SU-DHL-6 (cell line): ENCODE data around the gene CIAO3.

Source experiments
- H2AFZ ChIP-seq: fragments of 200-600 bp; sonication (generic); 2 replicates; pipeline ENCODE4 v1.6.1; 2014; ENCODE audit warnings: low read depth, mild to moderate bottlenecking, moderate library complexity, mixed read lengths, antibody characterized with exemption, low read length; ENCODE audit not compliant: severe bottlenecking
- H3F3A ChIP-seq: fragments of 200-600 bp; shearing (Covaris generic); 2 replicates; pipeline ENCODE4 v1.6.0; 2016; ENCODE audit warnings: antibody characterized with exemption, mild to moderate bottlenecking; ENCODE audit not compliant: insufficient read depth
- H3K27ac ChIP-seq: fragments of 200-600 bp; sonication (generic); 2 replicates; pipeline ENCODE4 v1.5.1; 2016; ENCODE audit warnings: low read depth, mild to moderate bottlenecking, low read length, moderate library complexity, mixed read lengths
- H3K27me3 ChIP-seq: fragments of 200-600 bp; sonication (generic), shearing (Covaris generic); 2 replicates; pipeline ENCODE4 v1.6.0; 2014; ENCODE audit warnings: mild to moderate bottlenecking, low read length
- H3K36me3 ChIP-seq: fragments of 200-600 bp; sonication (generic); 2 replicates; pipeline ENCODE4 v1.6.1; 2014; ENCODE audit warnings: mild to moderate bottlenecking, low read length, mixed read lengths
- H3K4me2 ChIP-seq: fragments of 300-600, 200-600 bp; shearing (Covaris generic), sonication (generic); 2 replicates; pipeline ENCODE4 v1.6.0; 2014; ENCODE audit warnings: low read length, low read depth, mild to moderate bottlenecking; ENCODE audit not compliant: poor library complexity, severe bottlenecking
- H3K4me3 ChIP-seq: fragments of 200-600 bp; sonication (generic); 2 replicates; pipeline ENCODE4 v1.5.1; 2014; ENCODE audit warnings: antibody characterized with exemption, low read length, mild to moderate bottlenecking, mixed read lengths; ENCODE audit not compliant: insufficient read depth, poor library complexity, severe bottlenecking
- H3K79me2 ChIP-seq: fragments of 200-600 bp; sonication (generic); 2 replicates; pipeline ENCODE4 v1.6.1; 2014; ENCODE audit warnings: mild to moderate bottlenecking, low read length, moderate library complexity; ENCODE audit not compliant: insufficient read depth
- H3K9ac ChIP-seq: fragments of 200-600 bp; sonication (generic); 2 replicates; pipeline ENCODE4 v1.7.0; 2014; ENCODE audit warnings: mild to moderate bottlenecking, low read length
- H3K9me2 ChIP-seq: fragments of 200-600 bp; sonication (generic); replicated peaks from 2 replicates; pipeline ENCODE4 v1.6.1; 2014; ENCODE audit warnings: low read length; ENCODE audit not compliant: insufficient read depth
- H3K9me3 ChIP-seq: fragments of 200-600 bp; sonication (generic); 2 replicates; pipeline ENCODE4 v1.6.1; 2014; ENCODE audit warnings: low read length, mixed read lengths; ENCODE audit not compliant: insufficient read depth
- H4K20me1 ChIP-seq: fragments of 200-600 bp; sonication (generic); 2 replicates; pipeline ENCODE4 v1.6.1; 2014; ENCODE audit warnings: low read depth, mild to moderate bottlenecking, antibody characterized with exemption, low read length, moderate library complexity, mixed read lengths
- EZH2phosphoT487 ChIP-seq: fragments of 200-600 bp; sonication (generic), shearing (Covaris generic); conservative IDR thresholded peaks from 2 replicates; pipeline ENCODE4 v1.6.1; 2018; ENCODE audit warnings: mild to moderate bottlenecking, antibody characterized with exemption, low read length, moderate library complexity, mixed read lengths
- TF ChIP-seq, protein P1 (sequence below): fragments of 200-600 bp; sonication (generic); IDR thresholded peaks from one replicate; pipeline ENCODE4 v1.5.1; 2017; ENCODE audit warnings: antibody characterized with exemption, mild to moderate bottlenecking, low read length, moderate library complexity; ENCODE audit not compliant: insufficient read depth, poor library complexity, severe bottlenecking

The CIAO3 gene

DNA sequence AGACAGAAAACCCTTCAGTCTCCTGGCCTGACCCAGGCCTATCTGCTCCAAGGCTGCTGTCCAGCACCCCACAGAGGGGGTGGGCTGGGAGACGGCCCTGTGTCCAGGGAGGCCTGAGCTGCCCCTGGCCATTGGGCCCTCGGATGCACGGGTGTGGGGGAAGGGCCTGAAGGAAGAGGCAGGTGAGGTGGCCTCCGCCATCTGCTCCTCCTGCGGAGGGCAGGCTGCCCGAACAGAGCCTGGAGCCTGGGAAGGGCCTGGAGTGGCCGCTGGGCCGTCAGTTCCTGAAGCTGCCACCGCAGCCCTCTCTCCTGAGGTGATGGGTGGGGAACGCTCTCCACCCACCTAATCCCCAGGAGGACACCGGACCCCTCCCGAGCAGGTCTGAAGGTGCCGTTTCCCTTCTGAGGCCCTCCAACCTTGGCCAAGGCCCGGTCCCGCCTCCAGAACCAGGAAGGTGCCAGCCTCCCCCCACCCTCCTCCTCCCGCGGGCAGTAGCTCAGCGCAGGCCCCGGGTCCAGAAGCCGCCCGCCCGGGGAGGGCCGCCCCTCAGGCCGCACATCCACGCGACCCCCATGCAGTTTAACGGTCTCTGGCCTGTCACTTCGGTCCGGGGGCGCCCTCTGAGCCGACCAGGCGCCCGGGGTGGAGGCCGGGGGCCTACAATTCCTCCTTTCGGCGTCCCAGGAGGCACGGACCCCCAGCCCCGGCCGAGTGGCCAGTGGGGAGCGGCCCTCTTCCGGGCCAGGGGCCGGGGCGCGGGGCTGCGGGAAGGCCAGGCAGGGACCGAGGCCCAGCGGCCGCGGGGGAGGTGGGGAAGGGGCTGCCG lies 36.0 kb downstream of the CIAO3 start:
- Histone ChIP-seq H3K79me2 (no peaks in the 10 kb centered on the region), H3K4me3 (no peak overlapping the region), H3K27me3 (no peaks in the 10 kb centered on the region), H3F3A (no peaks in the 10 kb centered on the region), H3K9me3 (no peaks in the 10 kb centered on the region), H2AFZ (no peak overlapping the region), H3K9me2 (no peaks in the 10 kb centered on the region), H3K9ac (no peak overlapping the region), H3K27ac (no peak overlapping the region), H4K20me1 (no peaks in the 10 kb centered on the region), H3K36me3 (no peaks in the 10 kb centered on the region), H3K4me2 (no peak overlapping the region)
- no peak for TF ChIP-seq EZH2phosphoT487
- TF ChIP-seq, protein P1, sequence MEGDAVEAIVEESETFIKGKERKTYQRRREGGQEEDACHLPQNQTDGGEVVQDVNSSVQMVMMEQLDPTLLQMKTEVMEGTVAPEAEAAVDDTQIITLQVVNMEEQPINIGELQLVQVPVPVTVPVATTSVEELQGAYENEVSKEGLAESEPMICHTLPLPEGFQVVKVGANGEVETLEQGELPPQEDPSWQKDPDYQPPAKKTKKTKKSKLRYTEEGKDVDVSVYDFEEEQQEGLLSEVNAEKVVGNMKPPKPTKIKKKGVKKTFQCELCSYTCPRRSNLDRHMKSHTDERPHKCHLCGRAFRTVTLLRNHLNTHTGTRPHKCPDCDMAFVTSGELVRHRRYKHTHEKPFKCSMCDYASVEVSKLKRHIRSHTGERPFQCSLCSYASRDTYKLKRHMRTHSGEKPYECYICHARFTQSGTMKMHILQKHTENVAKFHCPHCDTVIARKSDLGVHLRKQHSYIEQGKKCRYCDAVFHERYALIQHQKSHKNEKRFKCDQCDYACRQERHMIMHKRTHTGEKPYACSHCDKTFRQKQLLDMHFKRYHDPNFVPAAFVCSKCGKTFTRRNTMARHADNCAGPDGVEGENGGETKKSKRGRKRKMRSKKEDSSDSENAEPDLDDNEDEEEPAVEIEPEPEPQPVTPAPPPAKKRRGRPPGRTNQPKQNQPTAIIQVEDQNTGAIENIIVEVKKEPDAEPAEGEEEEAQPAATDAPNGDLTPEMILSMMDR: no peak

DNA sequence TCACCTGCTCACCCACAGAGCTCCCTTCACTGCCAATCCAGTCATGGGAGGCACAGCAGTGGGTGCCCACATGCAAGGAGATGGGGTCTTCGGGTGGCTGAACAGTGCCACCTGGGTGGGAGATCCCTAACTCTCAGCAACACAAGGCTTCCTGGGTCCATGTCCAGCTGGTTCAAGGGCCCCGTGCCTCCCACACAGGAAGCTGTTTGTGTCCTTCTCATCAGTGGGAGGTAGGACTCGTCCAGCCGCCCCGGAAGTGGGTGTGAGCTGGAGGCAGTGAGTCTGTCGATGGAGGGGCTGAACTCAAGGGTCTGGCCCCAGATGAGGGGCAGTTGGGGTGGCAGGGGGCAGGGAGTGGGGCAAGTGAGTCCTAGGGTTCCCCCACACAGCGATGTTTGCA lies 36.8 kb downstream of the CIAO3 start:
- Histone ChIP-seq H3K4me3 (no peak overlapping the region), H3K9me3 (no peaks in the 10 kb centered on the region), H3K9me2 (no peaks in the 10 kb centered on the region), H3K27ac (no peak overlapping the region), H3F3A (no peaks in the 10 kb centered on the region), H3K36me3 (no peaks in the 10 kb centered on the region), H3K4me2 (no peak overlapping the region), H4K20me1 (no peaks in the 10 kb centered on the region), H3K9ac (no peak overlapping the region), H3K79me2 (no peaks in the 10 kb centered on the region), H3K27me3 (no peaks in the 10 kb centered on the region), H2AFZ (no peak overlapping the region)
- TF ChIP-seq EZH2phosphoT487: no peak
- TF ChIP-seq, protein P1: no peak

DNA sequence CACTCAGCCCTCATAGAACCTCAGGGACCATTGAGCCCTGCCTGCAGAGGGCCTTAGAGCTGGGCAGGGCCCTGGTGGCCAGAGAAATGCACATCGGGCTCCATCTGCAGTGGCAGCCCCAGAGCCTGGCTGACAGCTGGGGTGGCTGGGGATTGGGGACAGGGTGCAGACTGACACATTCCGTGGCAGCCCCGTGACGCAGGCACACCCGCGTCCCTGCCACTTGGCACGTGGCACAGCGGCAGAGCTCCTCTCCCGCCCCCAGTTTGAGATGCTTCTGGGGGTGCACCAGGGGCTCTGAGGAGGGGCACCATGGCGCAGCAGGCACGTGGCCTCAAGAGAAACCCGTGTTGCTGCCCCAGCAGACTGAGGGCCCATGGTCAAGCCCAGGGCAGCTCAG lies 37.4 kb downstream of the CIAO3 start:
- Histone ChIP-seq H3K79me2 (no peaks in the 10 kb centered on the region), H3K27me3 (no peaks in the 10 kb centered on the region), H3K36me3 (no peaks in the 10 kb centered on the region), H3K9me3 (no peaks in the 10 kb centered on the region), H2AFZ (no peak overlapping the region), H3K4me3 (no peak overlapping the region), H3K4me2 (no peak overlapping the region), H3K9me2 (no peaks in the 10 kb centered on the region), H3F3A (no peaks in the 10 kb centered on the region), H3K9ac (no peak overlapping the region), H4K20me1 (no peaks in the 10 kb centered on the region), H3K27ac (no peak overlapping the region)
- TF ChIP-seq EZH2phosphoT487: no peak
- TF ChIP-seq, protein P1: no peak
